Neural cell (in vitro differentiated cells): ENCODE results near the gene GLCE.

Experiments
- EP300 ChIP-seq: fragments of 450-650 bp; conservative IDR thresholded peaks from 2 replicates; pipeline ENCODE4 v1.6.1; 2014; ENCODE audit warnings: antibody characterized with exemption, mild to moderate bottlenecking, moderate library complexity; ENCODE audit not compliant: poor library complexity, severe bottlenecking
- EZH2 ChIP-seq: fragments of 200-600, 300-800 bp; shearing (Covaris generic), sonication (generic); IDR thresholded peaks from 2 replicates; pipeline ENCODE4 v1.6.1; 2014; ENCODE audit warnings: antibody characterized with exemption, low read length, borderline replicate concordance, mild to moderate bottlenecking; ENCODE audit not compliant: insufficient read depth, poor library complexity, severe bottlenecking
- MXI1 ChIP-seq: fragments of 450-650 bp; conservative IDR thresholded peaks from 2 replicates; pipeline ENCODE4 v1.6.1; 2014; ENCODE audit warnings: antibody characterized with exemption, mild to moderate bottlenecking; ENCODE audit not compliant: poor library complexity, severe bottlenecking
- POLR2AphosphoS5 ChIP-seq: IDR thresholded peaks from 2 replicates; pipeline ENCODE4 v1.6.1; 2012
- RAD21 ChIP-seq: fragments of 450-650 bp; conservative IDR thresholded peaks from 2 replicates; pipeline ENCODE4 v1.6.1; 2014; ENCODE audit warnings: antibody characterized with exemption, mild to moderate bottlenecking, moderate library complexity
- SMC3 ChIP-seq: fragments of 450-650 bp; conservative IDR thresholded peaks from 2 replicates; pipeline ENCODE4 v1.6.1; 2014; ENCODE audit warnings: antibody characterized with exemption, mild to moderate bottlenecking, moderate library complexity; ENCODE audit not compliant: poor library complexity
- TAF1 ChIP-seq: IDR thresholded peaks from 2 replicates; pipeline ENCODE4 v1.6.1; 2012; ENCODE audit warnings: low read depth
- TF ChIP-seq, protein P1 (sequence below): fragments of 450-650 bp; IDR thresholded peaks from 2 replicates; pipeline ENCODE4 v1.5.1; 2014; ENCODE audit warnings: antibody characterized with exemption, mild to moderate bottlenecking, moderate library complexity; ENCODE audit not compliant: poor library complexity, severe bottlenecking

GRCh38 chr15:69226023-69226355 lies 65.6 kb downstream of the GLCE start:
- TF ChIP-seq EZH2 = no peak
- TF ChIP-seq, protein P1, sequence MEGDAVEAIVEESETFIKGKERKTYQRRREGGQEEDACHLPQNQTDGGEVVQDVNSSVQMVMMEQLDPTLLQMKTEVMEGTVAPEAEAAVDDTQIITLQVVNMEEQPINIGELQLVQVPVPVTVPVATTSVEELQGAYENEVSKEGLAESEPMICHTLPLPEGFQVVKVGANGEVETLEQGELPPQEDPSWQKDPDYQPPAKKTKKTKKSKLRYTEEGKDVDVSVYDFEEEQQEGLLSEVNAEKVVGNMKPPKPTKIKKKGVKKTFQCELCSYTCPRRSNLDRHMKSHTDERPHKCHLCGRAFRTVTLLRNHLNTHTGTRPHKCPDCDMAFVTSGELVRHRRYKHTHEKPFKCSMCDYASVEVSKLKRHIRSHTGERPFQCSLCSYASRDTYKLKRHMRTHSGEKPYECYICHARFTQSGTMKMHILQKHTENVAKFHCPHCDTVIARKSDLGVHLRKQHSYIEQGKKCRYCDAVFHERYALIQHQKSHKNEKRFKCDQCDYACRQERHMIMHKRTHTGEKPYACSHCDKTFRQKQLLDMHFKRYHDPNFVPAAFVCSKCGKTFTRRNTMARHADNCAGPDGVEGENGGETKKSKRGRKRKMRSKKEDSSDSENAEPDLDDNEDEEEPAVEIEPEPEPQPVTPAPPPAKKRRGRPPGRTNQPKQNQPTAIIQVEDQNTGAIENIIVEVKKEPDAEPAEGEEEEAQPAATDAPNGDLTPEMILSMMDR = no peak
- TF ChIP-seq POLR2AphosphoS5 = no peak
- no peak for TF ChIP-seq EP300
- TF ChIP-seq SMC3 = no peak
- TF ChIP-seq TAF1 = no peak
- TF ChIP-seq MXI1 = no peak
- no peak for TF ChIP-seq RAD21
